Endometrial microvascular endothelial cells (primary cell): ENCODE measurements around the gene TMEM97. TPM values are rescaled to one million over a fixed set of nuclear protein-coding genes. Genes with fewer than 3 reads are reported as not detected.

Experiments
- in situ Hi-C: cut with HindIII; loops from 2 replicates; pipeline ENCODE4 v1.10.0; 2017; ENCODE audit warnings: low sequenced_read_pairs, low pct_unique_long_range_greater_than_20kb; ENCODE audit errors: inconsistent ontology term
- total RNA-seq: library from RNA; depleted of rRNA; stranded (reverse); fragments of >200 nt; gene quantifications from one replicate; pipeline ENCODE4 v1.2.3, GENCODE V29; 2015; ENCODE audit errors: inconsistent ontology term

The TMEM97 gene
- total RNA-seq, 1 donor from 2014 or later, result 16.3 TPM

- in situ Hi-C loops, result no loop called here
These were observed 31.3 kb downstream of the TMEM97 start for GRCh38 chr17:28350271-28350670.

DNA sequence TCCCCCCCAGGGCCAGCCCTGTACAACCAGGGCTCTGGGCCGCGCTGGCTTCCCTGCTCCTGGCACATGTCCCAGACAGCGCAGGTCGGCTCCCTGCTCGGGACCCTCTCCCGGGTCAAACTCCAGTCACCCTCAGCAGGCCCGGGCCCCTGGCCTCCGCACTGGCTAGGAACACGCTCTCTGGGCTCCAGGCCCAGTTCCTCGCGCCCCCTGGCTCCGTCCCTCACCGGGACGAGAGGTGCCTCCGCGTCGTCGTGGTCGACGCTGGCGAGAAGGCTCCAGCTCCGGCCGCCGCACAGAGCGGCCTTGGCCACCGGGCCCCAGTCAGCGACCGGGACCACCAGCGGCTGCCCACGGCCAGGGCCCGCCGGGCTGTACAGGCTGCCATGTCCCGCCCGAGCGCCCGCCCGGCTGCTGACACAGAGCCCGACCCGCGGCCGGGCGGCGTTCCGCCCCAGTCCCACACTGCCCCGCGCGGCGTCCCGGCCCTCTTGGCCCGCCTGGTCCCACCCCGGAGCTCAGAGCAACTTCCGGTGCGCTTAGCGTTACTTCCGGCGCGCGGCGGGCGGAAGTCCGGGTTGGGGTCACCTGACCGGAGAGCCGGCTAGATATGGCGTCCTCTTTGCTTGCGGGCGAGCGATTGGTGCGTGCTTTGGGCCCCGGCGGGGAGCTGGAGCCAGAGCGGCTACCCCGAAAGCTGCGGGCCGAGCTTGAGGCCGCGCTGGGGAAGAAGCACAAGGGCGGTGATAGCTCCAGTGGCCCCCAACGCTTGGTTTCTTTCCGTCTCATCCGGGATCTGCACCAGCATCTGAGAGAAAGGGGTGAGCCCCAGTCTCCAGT is 38.3 kb downstream of the TMEM97 start, which contains the start of gene POLDIP2:
POLDIP2 (minus strand) TSS at position 467 of the 840 bp plus-strand sequence; CDS start at position 388, 79 bp downstream.
- in situ Hi-C loops, result no loop called here

- in situ Hi-C loops, result no loop called here
These were observed 38.8 kb downstream of the TMEM97 start for GRCh38 chr17:28357901-28358197.

GRCh38 chr17:28363186-28363585 is 44.2 kb downstream of the TMEM97 start:
- in situ Hi-C loops, result no loop called here

- in situ Hi-C loops, result no loop called here
These were observed 45.0 kb downstream of the TMEM97 start for GRCh38 chr17:28363776-28364650.

GRCh38 chr17:28364665-28365363 is 45.8 kb downstream of the TMEM97 start, which contains the start of gene SEBOX:
SEBOX (minus strand) TSS chr17:28365199; CDS start chr17:28365151, 48 bp downstream.
- in situ Hi-C loops, result no loop called here

- in situ Hi-C loops, result no loop called here
These were observed 46.5 kb downstream of the TMEM97 start for GRCh38 chr17:28365487-28365886.

GRCh38 chr17:28366605-28367004 is 47.6 kb downstream of the TMEM97 start:
- in situ Hi-C loops, result no loop called here

DNA sequence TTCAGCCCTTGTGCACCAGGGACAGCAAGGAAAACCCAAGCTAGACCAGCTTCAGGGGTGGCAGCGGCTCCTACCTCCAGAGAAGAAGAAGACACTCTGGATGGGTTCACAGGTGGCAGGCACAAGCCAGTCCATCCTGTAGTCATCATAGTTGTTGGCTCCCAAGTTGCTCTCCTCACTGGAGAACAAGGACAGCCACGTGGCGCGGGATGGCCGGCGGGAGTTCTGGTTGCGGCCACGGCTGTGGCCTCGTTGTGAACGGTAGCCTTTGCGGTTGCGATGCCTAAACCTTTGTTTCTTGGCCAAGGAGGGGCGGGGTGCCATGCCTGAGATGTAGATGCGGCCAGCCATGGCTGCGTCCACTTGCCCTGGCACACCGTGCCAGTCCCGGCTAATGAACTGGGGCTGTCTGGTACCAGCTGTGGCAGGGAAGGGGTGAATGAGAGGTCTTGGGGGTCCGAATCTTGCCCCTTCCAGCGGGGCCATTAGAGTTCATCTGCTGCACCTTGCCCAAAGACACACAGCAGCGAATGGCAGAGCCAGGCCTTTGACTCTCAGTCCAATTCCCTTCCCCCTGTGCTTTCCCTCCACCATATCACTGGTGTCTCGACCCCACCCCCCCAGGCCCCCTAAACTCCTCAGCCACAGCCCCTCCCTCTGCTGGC is 48.8 kb downstream of the TMEM97 start:
- in situ Hi-C loops, result no loop called here

- in situ Hi-C loops, result no loop called here
These were observed 49.4 kb downstream of the TMEM97 start for GRCh38 chr17:28368306-28368831.

- in situ Hi-C loops, result no loop called here
These were observed 50.1 kb downstream of the TMEM97 start for GRCh38 chr17:28368915-28369683.

DNA sequence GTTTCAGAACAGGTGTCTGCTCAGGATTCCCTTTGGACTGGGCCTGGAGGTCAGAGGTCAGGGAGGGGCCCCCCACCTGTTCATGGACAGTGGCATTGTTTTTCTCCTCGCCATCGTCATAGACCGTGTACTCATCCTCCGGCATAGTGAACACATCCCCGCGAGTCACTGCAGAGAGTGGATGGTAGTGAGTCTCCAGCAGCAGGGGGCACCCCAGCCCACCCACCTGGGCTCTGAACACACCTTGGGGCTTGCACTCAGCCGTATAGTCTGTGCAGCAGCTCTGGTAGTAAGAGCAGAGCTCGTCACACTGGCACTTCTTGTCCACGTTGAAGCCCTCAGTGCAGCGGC is 50.7 kb downstream of the TMEM97 start:
- in situ Hi-C loops, result no loop called here

DNA sequence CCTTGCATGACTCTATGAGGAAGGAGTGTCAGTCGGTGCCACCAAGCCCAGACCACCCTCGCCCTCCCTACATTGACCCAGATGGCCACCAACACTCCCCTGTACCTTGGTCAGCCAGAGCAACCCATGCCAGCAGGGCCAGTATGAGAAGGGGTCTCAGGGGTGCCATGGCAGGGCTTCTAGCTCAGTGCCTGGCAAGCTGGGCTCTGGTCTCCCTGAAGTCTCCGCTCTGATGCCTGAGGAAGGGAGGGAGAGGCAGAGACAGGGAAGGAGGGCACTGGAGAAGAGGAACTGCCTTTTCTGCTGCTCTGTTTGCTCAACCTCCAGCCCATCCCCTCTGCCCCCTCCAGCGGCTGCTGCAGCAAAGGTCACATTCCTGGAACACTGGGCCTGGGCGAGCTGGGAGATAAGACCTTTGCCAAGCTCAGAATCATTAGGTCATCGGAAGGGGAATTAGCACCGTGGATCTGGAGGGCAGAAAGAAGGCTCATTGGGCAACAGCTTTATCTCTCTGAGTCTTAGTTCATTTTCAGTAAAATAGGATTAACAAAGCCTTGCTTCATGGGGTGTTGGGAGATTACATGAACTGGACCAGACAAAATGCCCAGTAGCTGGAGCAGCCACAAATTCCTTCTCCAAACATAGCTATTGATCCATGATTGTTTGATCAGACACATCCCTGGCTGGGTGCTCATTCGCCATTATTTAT is 51.2 kb downstream of the TMEM97 start, which contains the start of gene VTN:
VTN (minus strand) TSS at position 273 of the 709 bp plus-strand sequence; CDS start at position 169, 104 bp downstream.
- in situ Hi-C loops, result no loop called here

- in situ Hi-C loops, result no loop called here
These were observed 51.7 kb downstream of the TMEM97 start for GRCh38 chr17:28370744-28371103.

- in situ Hi-C loops, result no loop called here
These were observed 52.5 kb downstream of the TMEM97 start, which contains the start of gene SARM1 for GRCh38 chr17:28371245-28372202. SARM1 (plus strand) TSS chr17:28371694; CDS start chr17:28372033, 339 bp downstream.
